Measurements from ENCODE around the gene THAP4.

- TF ChIP-seq CTCF (IDR thresholded peaks at IDR 0.05; ENCODE audit: low read length) = no peak
- no peak for TF ChIP-seq EZH2 (optimal IDR thresholded peaks at IDR 0.05; ENCODE audit: low read depth, low read length)
- no peak for TF ChIP-seq EZH2phosphoT487 (IDR thresholded peaks at IDR 0.05; ENCODE audit: low read length)
These were observed 36.3 kb upstream of the THAP4 start for GRCh38 chr2:241673189-241673663.

Measured in MM.1S (cell line).